ENCODE data around the gene PTPRM. TPM values are rescaled to one million over a fixed set of nuclear protein-coding genes. Genes with fewer than 3 reads are reported as not detected.

The PTPRM gene
- total and polyA plus RNA-seq, 4 donors: 61.1 to 146 (median 87.5) TPM

- peaks cover 0 to 49% (median 11%) of the 10 kb centered on the region in 5 donors for H3K4me1 ChIP-seq (ENCODE audit: control insufficient read depth in 5 of 5, insufficient read depth in 5 of 5, low read length in 5 of 5)
- no peak for DNase-seq
- no peak overlapping the region for H3K27ac ChIP-seq (ENCODE audit: low read depth in 1 of 2, low read length in 1 of 2)
- H3K27me3 ChIP-seq (ENCODE audit: control insufficient read depth in 3 of 3, insufficient read depth in 3 of 3, low read length in 2 of 3): no peaks in the 10 kb centered on the region
- no peak for TF ChIP-seq CTCF (IDR thresholded peaks at IDR 0.05; ENCODE audit: control extremely low read depth, extremely low read depth)
- no peak overlapping the region for H3K4me3 ChIP-seq
- 79 to 88% methylated on average over 4 of the region's 4 CpGs for WGBS, 2 donors
- H3K9ac ChIP-seq (ENCODE audit: insufficient read depth in 1 of 2, low read length in 2 of 2): no peak overlapping the region
- H3K36me3 ChIP-seq (ENCODE audit: control insufficient read depth in 4 of 4, insufficient read depth in 4 of 4, low read length in 4 of 4): no peaks in the 10 kb centered on the region
- no peaks in the 10 kb centered on the region for H3K9me3 ChIP-seq (ENCODE audit: control insufficient read depth in 4 of 4, insufficient read depth in 3 of 4, low read length in 3 of 4)
- no peak for ATAC-seq (ENCODE audit: insufficient read depth, low FRiP score)
Observed at GRCh38 chr18:7630731-7631442, 63.8 kb downstream of the PTPRM start.

- H3K9ac ChIP-seq (ENCODE audit: insufficient read depth in 1 of 2, low read length in 2 of 2): no peak overlapping the region
- H3K27ac ChIP-seq (ENCODE audit: low read depth in 1 of 2, low read length in 1 of 2): no peak overlapping the region
- no peaks in the 10 kb centered on the region for H3K36me3 ChIP-seq (ENCODE audit: control insufficient read depth in 4 of 4, insufficient read depth in 4 of 4, low read length in 4 of 4)
- H3K9me3 ChIP-seq (ENCODE audit: control insufficient read depth in 4 of 4, insufficient read depth in 3 of 4, low read length in 3 of 4): no peaks in the 10 kb centered on the region
- 81 to 88% methylated on average over 6 of the region's 6 CpGs for WGBS, 2 donors
- DNase-seq (no peak), ATAC-seq (ENCODE audit: insufficient read depth, low FRiP score) (no peak)
- peaks cover 3 to 46% (median 9%) of the 10 kb centered on the region in 5 donors for H3K4me1 ChIP-seq (ENCODE audit: control insufficient read depth in 5 of 5, insufficient read depth in 5 of 5, low read length in 5 of 5)
- H3K4me3 ChIP-seq: no peak overlapping the region
- no peaks in the 10 kb centered on the region for H3K27me3 ChIP-seq (ENCODE audit: control insufficient read depth in 3 of 3, insufficient read depth in 3 of 3, low read length in 2 of 3)
- TF ChIP-seq CTCF (IDR thresholded peaks at IDR 0.05; ENCODE audit: control extremely low read depth, extremely low read depth): no peak
Observed at GRCh38 chr18:7632152-7633098, 65.3 kb downstream of the PTPRM start.

GRCh38 chr18:7633171-7633570 lies 66.1 kb downstream of the PTPRM start:
- H3K36me3 ChIP-seq (ENCODE audit: control insufficient read depth in 4 of 4, insufficient read depth in 4 of 4, low read length in 4 of 4): no peaks in the 10 kb centered on the region
- H3K4me3 ChIP-seq: no peak overlapping the region
- H3K27me3 ChIP-seq (ENCODE audit: control insufficient read depth in 3 of 3, insufficient read depth in 3 of 3, low read length in 2 of 3): no peaks in the 10 kb centered on the region
- ATAC-seq (ENCODE audit: insufficient read depth, low FRiP score) (no peak), DNase-seq (no peak)
- H3K9ac ChIP-seq (ENCODE audit: insufficient read depth in 1 of 2, low read length in 2 of 2): no peak overlapping the region
- H3K9me3 ChIP-seq (ENCODE audit: control insufficient read depth in 4 of 4, insufficient read depth in 3 of 4, low read length in 3 of 4): no peaks in the 10 kb centered on the region
- peaks cover 3 to 46% (median 16%) of the 10 kb centered on the region in 5 donors for H3K4me1 ChIP-seq (ENCODE audit: control insufficient read depth in 5 of 5, insufficient read depth in 5 of 5, low read length in 5 of 5)
- no peak for TF ChIP-seq CTCF (IDR thresholded peaks at IDR 0.05; ENCODE audit: control extremely low read depth, extremely low read depth)
- no peak overlapping the region for H3K27ac ChIP-seq (ENCODE audit: low read depth in 1 of 2, low read length in 1 of 2)
- 62 to 76% methylated on average over 2 of the region's 2 CpGs for WGBS, 2 donors

Data from lung (tissue), 12 donors.